Neural progenitor cell (in vitro differentiated cells): ENCODE measurements around the gene MAFB. TPM values are rescaled to one million over a fixed set of nuclear protein-coding genes. Genes with fewer than 3 reads are reported as not detected.
A peak's percentile ranks its signal among the peaks of the same experiment; 100 is the strongest.

Experiments
- DNase-seq: peaks from one replicate; pipeline ENCODE4 v3.0.0-alpha.2; 2016; ENCODE audit warnings: low spot score
- H2AFZ ChIP-seq: fragments of 200-600 bp; sonication (generic); replicated peaks from 2 replicates; pipeline ENCODE4 v1.6.1; 2016; ENCODE audit warnings: antibody characterized with exemption
- H3F3A ChIP-seq: fragments of 200-600 bp; sonication (generic); 2 replicates; pipeline ENCODE4 v1.6.1; 2016; ENCODE audit warnings: antibody characterized with exemption, low read depth
- H3K27ac ChIP-seq: fragments of 200-600 bp; sonication (generic); 2 replicates; pipeline ENCODE4 v1.5.1; 2016; ENCODE audit warnings: mild to moderate bottlenecking
- H3K27me3 ChIP-seq: fragments of 200-600 bp; sonication (generic); 2 replicates; pipeline ENCODE4 v1.6.1; 2016; ENCODE audit warnings: mild to moderate bottlenecking, moderate library complexity
- H3K36me3 ChIP-seq: fragments of 200-600 bp; sonication (generic); 2 replicates; pipeline ENCODE4 v1.5.1; 2016
- H3K4me1 ChIP-seq: fragments of 200-600 bp; sonication (generic); 2 replicates; pipeline ENCODE4 v1.6.1; 2016; ENCODE audit warnings: mixed run types
- H3K4me2 ChIP-seq: fragments of 200-600 bp; sonication (generic); 2 replicates; pipeline ENCODE4 v1.6.1; 2016
- H3K4me3 ChIP-seq: fragments of 200-600 bp; sonication (generic); 2 replicates; pipeline ENCODE4 v1.5.1; 2016
- H3K79me2 ChIP-seq: fragments of 200-600 bp; sonication (generic); 2 replicates; pipeline ENCODE4 v1.6.1; 2016; ENCODE audit warnings: low read depth
- H3K9ac ChIP-seq: fragments of 200-600 bp; sonication (generic); 2 replicates; pipeline ENCODE4 v1.6.1; 2016
- H3K9me3 ChIP-seq: fragments of 200-600 bp; sonication (generic); 2 replicates; pipeline ENCODE4 v1.5.1; 2016; ENCODE audit warnings: low read depth
- H4K20me1 ChIP-seq: fragments of 200-600 bp; sonication (generic); 2 replicates; pipeline ENCODE4 v1.6.1; 2016; ENCODE audit warnings: low read depth
- H3K27ac Mint-ChIP-seq: 3 replicates; pipeline ENCODE4 v1.8.0; 2021; ENCODE audit warnings: mixed read lengths
- H3K27me3 Mint-ChIP-seq: 2 replicates; pipeline ENCODE4 v1.8.0; 2022; ENCODE audit warnings: low read depth, mild to moderate bottlenecking, inconsistent platforms, moderate library complexity, mixed read lengths; ENCODE audit not compliant: insufficient read depth
- H3K36me3 Mint-ChIP-seq: 3 replicates; pipeline ENCODE4 v1.8.0; 2021; ENCODE audit warnings: mixed read lengths
- H3K4me1 Mint-ChIP-seq: 3 replicates; pipeline ENCODE4 v1.8.0; 2021; ENCODE audit warnings: mixed read lengths
- H3K4me3 Mint-ChIP-seq: 3 replicates; pipeline ENCODE4 v1.8.0; 2021; ENCODE audit warnings: mild to moderate bottlenecking, moderate library complexity, mixed read lengths
- H3K9me3 Mint-ChIP-seq: 3 replicates; pipeline ENCODE4 v1.8.0; 2020; ENCODE audit warnings: mixed read lengths
- CTCF ChIP-seq: fragments of 200-600 bp; sonication (generic); IDR thresholded peaks from 2 replicates; pipeline ENCODE4 v1.5.1; 2017; ENCODE audit warnings: antibody characterized with exemption, mild to moderate bottlenecking
- EZH2 ChIP-seq: fragments of 200-600 bp; sonication (generic); IDR thresholded peaks from 2 replicates; pipeline ENCODE4 v1.6.1; 2017; ENCODE audit warnings: antibody characterized with exemption, mild to moderate bottlenecking, moderate library complexity
- EZH2phosphoT487 ChIP-seq: fragments of 200-600 bp; sonication (generic); IDR thresholded peaks from 2 replicates; pipeline ENCODE4 v1.6.1; 2017; ENCODE audit warnings: antibody characterized with exemption
- total RNA-seq: library from RNA; depleted of rRNA; stranded (reverse); fragments of >200 nt; gene quantifications from 2 replicates; pipeline ENCODE4 v1.2.3, GENCODE V29; 2015; ENCODE audit warnings: low replicate concordance

Gene MAFB
- total RNA-seq, 1 donor from 2014 or later, result 0.64 TPM

GRCh38 chr20:40652441-40652987 is 36.5 kb downstream of the MAFB start:
- H3K4me3 Mint-ChIP-seq, result no peak overlapping the region
- H3K27me3 Mint-ChIP-seq, result peaks cover 5% of the 10 kb centered on the region
- no peaks in the 10 kb centered on the region for H3F3A ChIP-seq
- H3K4me1 ChIP-seq, result no peaks in the 10 kb centered on the region
- H3K27ac ChIP-seq, result no peak overlapping the region
- H3K9me3 Mint-ChIP-seq, result no peaks in the 10 kb centered on the region
- no peaks in the 10 kb centered on the region for H3K9me3 ChIP-seq
- no peak overlapping the region for H3K9ac ChIP-seq
- peak overlapping the region; percentile 66 for H2AFZ ChIP-seq
- H3K4me2 ChIP-seq, result no peak overlapping the region
- no peak overlapping the region for H3K4me3 ChIP-seq
- H3K36me3 ChIP-seq, result no peaks in the 10 kb centered on the region
- H3K4me1 Mint-ChIP-seq, result peaks cover 4% of the 10 kb centered on the region
- TF ChIP-seq EZH2 (no peak), CTCF (no peak), EZH2phosphoT487 (no peak)
- no peaks in the 10 kb centered on the region for H3K36me3 Mint-ChIP-seq
- no peaks in the 10 kb centered on the region for H3K79me2 ChIP-seq
- no peaks in the 10 kb centered on the region for H4K20me1 ChIP-seq
- H3K27ac Mint-ChIP-seq, result no peak overlapping the region
- H3K27me3 ChIP-seq, result no peaks in the 10 kb centered on the region
- DNase-seq, result no peak

GRCh38 chr20:40651151-40651550 is 37.9 kb downstream of the MAFB start:
- H3K4me1 ChIP-seq, result peaks cover 6% of the 10 kb centered on the region
- no peaks in the 10 kb centered on the region for H3K36me3 Mint-ChIP-seq
- no peaks in the 10 kb centered on the region for H3K79me2 ChIP-seq
- H4K20me1 ChIP-seq, result no peaks in the 10 kb centered on the region
- no peak overlapping the region for H3K4me3 Mint-ChIP-seq
- no peak for DNase-seq
- no peak overlapping the region for H3K27ac Mint-ChIP-seq
- H3K27me3 ChIP-seq, result no peaks in the 10 kb centered on the region
- no peak overlapping the region for H3K27ac ChIP-seq
- no peak overlapping the region for H2AFZ ChIP-seq
- H3K4me3 ChIP-seq, result no peak overlapping the region
- peaks cover 5% of the 10 kb centered on the region for H3K27me3 Mint-ChIP-seq
- H3F3A ChIP-seq, result peaks cover 3% of the 10 kb centered on the region
- H3K4me2 ChIP-seq, result no peak overlapping the region
- no peaks in the 10 kb centered on the region for H3K9me3 ChIP-seq
- H3K4me1 Mint-ChIP-seq, result peaks cover 11% of the 10 kb centered on the region
- no peaks in the 10 kb centered on the region for H3K9me3 Mint-ChIP-seq
- no peak overlapping the region for H3K9ac ChIP-seq
- TF ChIP-seq EZH2phosphoT487, result no peak
- TF ChIP-seq EZH2, result no peak
- TF ChIP-seq CTCF, result no peak
- H3K36me3 ChIP-seq, result no peaks in the 10 kb centered on the region

- TF ChIP-seq EZH2 (no peak), EZH2phosphoT487 (no peak), CTCF (no peak)
- Mint-ChIP-seq H3K4me3 (no peak overlapping the region), H3K4me1 (peaks cover 16% of the 10 kb centered on the region), H3K27ac (no peak overlapping the region), H3K27me3 (peaks cover 5% of the 10 kb centered on the region), H3K9me3 (no peaks in the 10 kb centered on the region), H3K36me3 (no peaks in the 10 kb centered on the region)
- Histone ChIP-seq H3K79me2 (no peaks in the 10 kb centered on the region), H3K9me3 (no peaks in the 10 kb centered on the region), H2AFZ (no peak overlapping the region), H4K20me1 (no peaks in the 10 kb centered on the region), H3K36me3 (no peaks in the 10 kb centered on the region), H3K27ac (no peak overlapping the region), H3K4me1 (peaks cover 11% of the 10 kb centered on the region), H3K9ac (no peak overlapping the region), H3K4me3 (no peak overlapping the region), H3K27me3 (no peaks in the 10 kb centered on the region), H3F3A (peaks cover 3% of the 10 kb centered on the region), H3K4me2 (no peak overlapping the region)
- no peak for DNase-seq
Measured at GRCh38 chr20:40650707-40651106, 38.3 kb downstream of the MAFB start.
